GM23338 (cell line): Measurements from ENCODE around the gene CCNY.

Experiments
- CREB1 ChIP-seq: fragments of 250-450 bp; sonication (Bioruptor Pico); IDR thresholded peaks from 2 replicates; pipeline ENCODE4 v1.5.0; 2020; ENCODE audit warnings: low read depth, mild to moderate bottlenecking, moderate library complexity
- CTCF ChIP-seq, 2 experiments: fragments of 200-600 bp in 1 of 2; sonication (generic) in 1 of 2; conservative IDR thresholded peaks; 2 replicates each; pipeline versions ENCODE4 v1.5.1 to v1.6.1; 2016 to 2017; ENCODE audit warnings: antibody characterized with exemption in 2 of 2, low read depth in 2 of 2, mild to moderate bottlenecking in 2 of 2, moderate library complexity in 1 of 2
- EZH2 ChIP-seq: fragments of 200-600 bp; sonication (generic); IDR thresholded peaks from one replicate; pipeline ENCODE4 v1.8.0; 2017; ENCODE audit warnings: antibody characterized with exemption, mild to moderate bottlenecking, low read depth; ENCODE audit not compliant: unreplicated experiment
- JUNB ChIP-seq: IDR thresholded peaks from one replicate; pipeline ENCODE4 v1.6.1; 2016; ENCODE audit warnings: antibody characterized with exemption; ENCODE audit not compliant: unreplicated experiment
- REST ChIP-seq: IDR thresholded peaks from one replicate; pipeline ENCODE4 v1.6.1; 2018; ENCODE audit warnings: antibody characterized with exemption; ENCODE audit not compliant: unreplicated experiment
- ZNF114 ChIP-seq: fragments of 250-450 bp; sonication (Bioruptor Pico); IDR thresholded peaks from 2 replicates; pipeline ENCODE4 v1.5.0; 2020; ENCODE audit warnings: mild to moderate bottlenecking, moderate library complexity
- ZNF331 ChIP-seq: fragments of 250-450 bp; sonication (Bioruptor Pico); IDR thresholded peaks from 2 replicates; pipeline ENCODE4 v1.5.0; 2020; ENCODE audit warnings: low read depth, mild to moderate bottlenecking, moderate library complexity

- TF ChIP-seq CTCF (conservative IDR thresholded peaks at IDR 0.05; ENCODE audit: low read depth in 2 of 2) = no peak
- no peak for TF ChIP-seq EZH2
- TF ChIP-seq JUNB = no peak
- TF ChIP-seq REST = no peak
- no peak for TF ChIP-seq CREB1 (CRISPR knock-in tag)
- no peak for TF ChIP-seq ZNF114
- no peak for TF ChIP-seq ZNF331
Observed at GRCh38 chr10:35594115-35595079, 258.1 kb downstream of the CCNY start.
